ENCODE results near the gene TAF4. TPM values are rescaled to one million over a fixed set of nuclear protein-coding genes. Genes with fewer than 3 reads are reported as not detected.
A peak's percentile ranks its signal among the peaks of the same experiment; 100 is the strongest.

Gene TAF4
- total RNA-seq, 3 donors from 2014 or later = 11.1 to 13.0 (median 12.7) TPM

DNA sequence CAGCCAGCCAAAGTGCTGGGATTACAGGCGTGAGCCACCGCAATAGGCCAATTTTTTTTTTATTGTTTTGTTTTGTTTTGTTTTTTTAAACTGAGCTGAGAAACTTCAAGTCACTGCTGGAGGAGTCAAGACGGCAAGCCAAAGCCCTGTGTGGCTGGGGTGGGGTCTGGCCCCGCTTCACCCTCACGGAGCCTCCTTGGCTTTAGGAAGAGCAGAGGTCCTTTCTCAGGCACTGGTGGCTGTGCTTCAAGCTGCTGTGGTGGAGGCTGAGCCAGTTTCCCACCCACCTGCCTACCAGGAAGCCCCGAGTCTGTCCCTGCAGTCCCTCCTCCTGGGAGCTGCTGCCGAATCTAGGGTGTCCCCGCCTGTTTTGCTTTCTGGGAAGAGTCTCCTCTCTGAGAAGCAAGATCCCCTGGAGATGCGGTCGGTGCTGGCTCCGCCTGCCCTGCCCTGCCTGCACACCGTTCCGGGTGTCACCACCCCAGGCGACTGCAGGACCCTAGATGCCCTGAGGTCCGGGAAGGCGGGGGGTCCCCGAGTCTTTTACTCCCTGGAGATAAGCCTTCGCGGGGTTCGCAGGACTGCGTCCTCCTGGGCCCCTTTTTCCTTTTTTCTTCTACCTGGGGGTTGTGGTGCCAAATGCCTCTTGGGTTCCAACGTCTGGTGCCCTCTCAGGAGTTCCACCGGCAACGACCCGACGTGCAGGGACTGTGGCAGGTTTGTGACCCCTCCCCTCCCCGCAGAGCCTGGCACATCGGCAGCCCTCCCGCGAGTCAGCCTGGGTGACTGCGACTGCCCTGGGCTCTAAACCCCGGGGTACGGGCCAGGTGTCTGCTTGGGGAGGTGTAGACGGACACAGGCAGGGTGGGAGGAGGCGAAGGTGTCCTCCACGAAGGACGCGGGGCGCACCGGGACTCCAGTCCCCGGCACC lies 100.7 kb downstream of the TAF4 start:
- DNase-seq (ENCODE audit: low spot score in 2 of 2) = peak in 1 of 2 donors; percentile 43
- no peaks in the 10 kb centered on the region for H3K4me1 ChIP-seq
- H3K36me3 ChIP-seq = no peaks in the 10 kb centered on the region
- H3K27ac ChIP-seq = no peak overlapping the region
- no peak for TF ChIP-seq POLR2A (IDR thresholded peaks at IDR 0.05)
- TF ChIP-seq, protein P1, sequence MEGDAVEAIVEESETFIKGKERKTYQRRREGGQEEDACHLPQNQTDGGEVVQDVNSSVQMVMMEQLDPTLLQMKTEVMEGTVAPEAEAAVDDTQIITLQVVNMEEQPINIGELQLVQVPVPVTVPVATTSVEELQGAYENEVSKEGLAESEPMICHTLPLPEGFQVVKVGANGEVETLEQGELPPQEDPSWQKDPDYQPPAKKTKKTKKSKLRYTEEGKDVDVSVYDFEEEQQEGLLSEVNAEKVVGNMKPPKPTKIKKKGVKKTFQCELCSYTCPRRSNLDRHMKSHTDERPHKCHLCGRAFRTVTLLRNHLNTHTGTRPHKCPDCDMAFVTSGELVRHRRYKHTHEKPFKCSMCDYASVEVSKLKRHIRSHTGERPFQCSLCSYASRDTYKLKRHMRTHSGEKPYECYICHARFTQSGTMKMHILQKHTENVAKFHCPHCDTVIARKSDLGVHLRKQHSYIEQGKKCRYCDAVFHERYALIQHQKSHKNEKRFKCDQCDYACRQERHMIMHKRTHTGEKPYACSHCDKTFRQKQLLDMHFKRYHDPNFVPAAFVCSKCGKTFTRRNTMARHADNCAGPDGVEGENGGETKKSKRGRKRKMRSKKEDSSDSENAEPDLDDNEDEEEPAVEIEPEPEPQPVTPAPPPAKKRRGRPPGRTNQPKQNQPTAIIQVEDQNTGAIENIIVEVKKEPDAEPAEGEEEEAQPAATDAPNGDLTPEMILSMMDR (IDR thresholded peaks at IDR 0.05) = no peak
- TF ChIP-seq POLR2AphosphoS5 (IDR thresholded peaks at IDR 0.05) = no peak
- H3K4me3 ChIP-seq = peak overlapping the region in 1 of 3 donors; percentile 32
- intact Hi-C loops (cut with DNase I; ENCODE audit: low total_unique reads) = no loop called here
- H3K9me3 ChIP-seq = no peaks in the 10 kb centered on the region
- H3K27me3 ChIP-seq = peaks cover 0 to 30% of the 10 kb centered on the region in 2 donors

DNA sequence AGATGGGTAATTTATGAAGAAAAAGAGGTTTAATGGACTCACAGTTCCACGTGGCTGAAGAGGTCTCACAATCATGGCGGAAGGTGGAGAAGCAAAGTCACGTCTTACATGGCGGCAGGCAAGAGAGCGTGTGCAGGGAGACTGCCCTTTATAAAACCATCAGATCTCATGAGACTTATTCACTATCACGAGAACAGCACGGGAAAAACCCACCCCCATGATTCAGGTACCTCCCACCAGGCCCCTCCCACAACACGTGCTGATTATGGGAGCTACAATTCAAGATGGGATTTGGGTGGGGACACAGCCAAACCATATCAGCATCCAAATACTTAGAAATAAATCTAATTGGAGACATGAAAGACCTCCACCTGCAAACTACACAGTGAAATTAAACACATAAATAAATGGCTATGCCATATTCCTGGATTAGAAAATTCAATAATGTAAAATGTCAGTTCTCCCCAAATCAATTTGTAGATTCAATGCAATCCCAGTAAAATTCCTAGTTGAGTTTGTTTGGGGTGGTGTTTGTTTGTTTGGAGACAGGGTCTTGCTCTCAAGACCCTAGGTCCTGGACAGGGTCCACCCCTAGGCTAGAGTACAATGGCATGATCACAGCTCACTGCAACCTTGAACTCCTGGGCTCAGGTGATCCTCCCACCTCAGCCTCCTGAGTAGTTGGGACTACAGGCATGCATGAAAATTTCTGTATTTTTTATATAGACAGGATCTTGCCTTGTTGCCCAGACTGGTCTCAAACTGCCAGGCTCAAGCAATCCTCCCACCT lies 101.6 kb downstream of the TAF4 start:
- peak in 1 of 2 donors; percentile 1 for DNase-seq (ENCODE audit: low spot score in 2 of 2)
- intact Hi-C loops (cut with DNase I; ENCODE audit: low total_unique reads) = no loop called here
- H3K27ac ChIP-seq = no peak overlapping the region
- no peaks in the 10 kb centered on the region for H3K36me3 ChIP-seq
- no peaks in the 10 kb centered on the region for H3K9me3 ChIP-seq
- H3K4me3 ChIP-seq = no peak overlapping the region
- no peaks in the 10 kb centered on the region for H3K4me1 ChIP-seq
- no peak for TF ChIP-seq POLR2AphosphoS5 (IDR thresholded peaks at IDR 0.05)
- TF ChIP-seq POLR2A (IDR thresholded peaks at IDR 0.05) = no peak
- TF ChIP-seq, protein P1 (IDR thresholded peaks at IDR 0.05) = no peak
- H3K27me3 ChIP-seq = peaks cover 0 to 30% of the 10 kb centered on the region in 2 donors

DNA sequence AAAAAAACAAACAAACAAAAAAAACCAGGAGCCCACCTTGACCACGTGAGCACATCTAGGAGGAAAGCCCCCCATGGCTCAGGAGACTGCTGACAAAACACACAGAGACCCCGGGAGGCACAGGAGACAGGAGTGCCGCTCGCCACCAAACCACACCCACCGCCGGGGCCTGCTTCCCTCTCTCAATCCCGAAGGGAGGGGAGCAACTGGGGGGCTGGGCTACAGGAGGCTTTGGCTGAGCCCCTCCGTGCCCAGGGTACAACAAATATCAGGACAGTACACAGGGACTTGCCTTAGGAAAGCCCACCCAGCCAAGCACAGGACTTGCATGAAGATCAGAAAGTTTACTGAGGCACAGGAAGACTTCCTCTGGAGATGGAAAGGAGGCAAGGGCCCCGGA lies 102.5 kb downstream of the TAF4 start:
- TF ChIP-seq POLR2AphosphoS5 (IDR thresholded peaks at IDR 0.05) (no peak), POLR2A (IDR thresholded peaks at IDR 0.05) (no peak)
- TF ChIP-seq, protein P1 (IDR thresholded peaks at IDR 0.05) = no peak
- no peak for DNase-seq (ENCODE audit: low spot score in 2 of 2)
- Histone ChIP-seq H3K4me1 (no peaks in the 10 kb centered on the region), H3K4me3 (no peak overlapping the region), H3K36me3 (no peaks in the 10 kb centered on the region), H3K27me3 (peaks cover 0 to 30% of the 10 kb centered on the region in 2 donors), H3K27ac (no peak overlapping the region), H3K9me3 (no peaks in the 10 kb centered on the region)
- intact Hi-C loops (cut with DNase I; ENCODE audit: low total_unique reads) = no loop called here

DNA sequence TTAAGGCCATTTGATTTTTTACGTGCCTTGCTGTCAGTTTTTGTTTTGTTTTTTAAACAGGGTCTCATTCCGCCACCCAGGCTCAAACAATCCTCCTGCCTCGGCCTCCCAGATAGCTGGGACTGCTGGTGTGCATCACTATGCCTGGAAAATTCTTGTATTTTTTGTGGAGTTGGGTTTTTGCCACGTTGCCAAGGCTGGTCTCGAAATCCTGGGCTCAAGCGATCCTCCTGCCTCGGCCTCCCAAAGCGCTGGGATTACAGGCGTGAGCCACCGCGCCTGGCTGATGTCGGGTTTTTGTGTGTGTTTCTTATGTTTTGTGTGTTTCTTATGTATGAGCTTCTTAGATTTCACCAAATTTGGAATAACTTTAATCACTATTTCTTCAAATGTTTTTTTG lies 104.8 kb downstream of the TAF4 start:
- Histone ChIP-seq H3K4me3 (no peak overlapping the region), H3K9me3 (no peaks in the 10 kb centered on the region), H3K27ac (no peak overlapping the region), H3K4me1 (no peaks in the 10 kb centered on the region), H3K27me3 (peaks cover 0 to 22% of the 10 kb centered on the region in 2 donors), H3K36me3 (no peaks in the 10 kb centered on the region)
- TF ChIP-seq POLR2AphosphoS5 (IDR thresholded peaks at IDR 0.05) (no peak), POLR2A (IDR thresholded peaks at IDR 0.05) (no peak)
- TF ChIP-seq, protein P1 (IDR thresholded peaks at IDR 0.05) = no peak
- intact Hi-C loops (cut with DNase I; ENCODE audit: low total_unique reads) = no loop called here
- DNase-seq (ENCODE audit: low spot score in 2 of 2) = no peak
